Uterus (tissue), 4 donors: Measurements from ENCODE around the gene PAQR5. TPM values are rescaled to one million over a fixed set of nuclear protein-coding genes. Genes with fewer than 3 reads are reported as not detected.
"Not testable (repeated sequence)": the region's sequence is repeated elsewhere in the genome, so short reads cannot be mapped to it uniquely, and the experiment has no call there.

Experiments used
- DNase-seq, 2 donors: peaks; one replicate each; pipeline ENCODE4 v3.0.0-alpha.2; 2019 to 2020
- H3K27ac ChIP-seq, 2 donors: fragments of 200-600 bp; sonication (generic); 1 replicate in 1 of 2; 2 replicates in 1 of 2; pipeline ENCODE4 v1.5.1; 2016 to 2018
- H3K27me3 ChIP-seq, 2 donors: fragments of 200-600 bp; sonication (generic); one replicate each; pipeline ENCODE4 v1.5.1; 2018 to 2019; ENCODE audit warnings: control low read depth in 1 of 2
- H3K36me3 ChIP-seq, 2 donors: fragments of 200-600 bp; sonication (generic); one replicate each; pipeline ENCODE4 v1.5.1; 2019; ENCODE audit warnings: control low read depth in 1 of 2
- H3K4me1 ChIP-seq, 2 donors: fragments of 200-600 bp; sonication (generic); one replicate each; pipeline ENCODE4 v1.5.1; 2018 to 2019; ENCODE audit warnings: control low read depth in 1 of 2
- H3K4me3 ChIP-seq, 2 donors: fragments of 200-600 bp; sonication (generic); 1 replicate in 1 of 2; 2 replicates in 1 of 2; pipeline ENCODE4 v1.5.1; 2018 to 2019; ENCODE audit warnings: mild to moderate bottlenecking in 1 of 2
- H3K9me3 ChIP-seq, 2 donors: fragments of 200-600 bp; sonication (generic); one replicate each; pipeline ENCODE4 v1.5.1; 2019; ENCODE audit warnings: control low read depth in 1 of 2
- CTCF ChIP-seq, 4 experiments: fragments of 200-600 bp in 2 of 4; fragments of 450-650 bp in 2 of 4; sonication (generic) in 2 of 4; IDR thresholded peaks; one replicate each; pipeline ENCODE4 v1.5.1; 2016 to 2019; ENCODE audit warnings: antibody characterized with exemption in 4 of 4, mild to moderate bottlenecking in 2 of 4, moderate library complexity in 1 of 4
- POLR2A ChIP-seq, 2 donors: fragments of 450-650 bp; IDR thresholded peaks; one replicate each; pipeline ENCODE4 v1.6.1; 2016; ENCODE audit warnings: antibody characterized with exemption in 2 of 2, mild to moderate bottlenecking in 1 of 2, moderate library complexity in 1 of 2
- intact Hi-C: fragments of 100-400 bp; cut with DNase I; formaldehyde crosslinking; loops from one replicate; pipeline ENCODE4 v1.15.1; 2023; ENCODE audit warnings: low total_unique reads
- total RNA-seq, 4 donors: library from RNA; depleted of rRNA in 3 of 4; stranded (reverse); fragments of >200 nt in 3 of 4; gene quantifications; one replicate each; pipeline versions ENCODE4 v1.1.0 to v1.2.4, GENCODE V29; 2014 to 2023
- donor health status: DM: yes; HTN: yes; CAD: no.

PAQR5 gene
- total RNA-seq, 4 donors from 2014 or later = 0.28 to 0.61 TPM; not detected in 2

DNA sequence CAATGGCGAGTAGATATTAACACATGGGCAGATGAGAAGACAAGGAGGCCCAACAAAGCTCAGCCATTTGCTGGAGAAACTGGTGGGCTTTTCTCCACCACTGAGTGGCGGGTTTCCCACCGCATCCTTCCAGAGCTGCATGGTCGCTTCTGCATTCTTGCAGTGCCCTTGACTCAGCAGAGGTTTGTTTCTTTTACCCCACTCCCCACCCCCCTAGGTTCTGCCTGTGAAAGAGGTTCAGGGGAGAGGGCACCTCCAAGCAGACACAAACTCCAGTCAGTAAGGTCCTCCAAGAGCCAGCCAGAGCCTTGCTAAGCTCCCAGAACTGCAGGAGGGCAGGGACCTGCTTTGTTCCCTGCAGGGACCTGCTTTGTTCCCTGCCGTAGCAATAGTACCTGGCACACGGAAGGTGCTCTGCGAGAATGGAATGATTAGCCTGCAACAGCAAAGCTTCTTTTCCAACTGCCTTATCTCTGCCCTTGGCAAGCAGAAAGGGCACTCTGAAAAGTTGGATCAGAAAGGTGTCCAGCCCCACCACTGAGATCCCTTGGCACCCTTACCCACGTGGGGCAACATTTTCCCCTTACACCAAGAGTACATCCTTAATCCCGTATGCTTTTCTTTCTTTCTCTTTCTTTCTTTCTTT lies 1.4 kb downstream of the PAQR5 start:
- intact Hi-C loops = no loop called here
- Histone ChIP-seq H3K4me3 (no peak overlapping the region), H3K36me3 (no peaks in the 10 kb centered on the region), H3K4me1 (peaks cover 0 to 8% of the 10 kb centered on the region in 2 donors), H3K9me3 (no peaks in the 10 kb centered on the region), H3K27me3 (peaks cover 6 to 10% of the 10 kb centered on the region in 2 donors), H3K27ac (no peak overlapping the region)
- TF ChIP-seq POLR2A (IDR thresholded peaks at IDR 0.05) = no peak
- no peak for TF ChIP-seq CTCF (IDR thresholded peaks at IDR 0.05)
- no peak for DNase-seq

GRCh38 chr15:69301101-69301500 lies 2.4 kb downstream of the PAQR5 start:
- H3K4me3 ChIP-seq, H3K4me1 ChIP-seq, H3K36me3 ChIP-seq, DNase-seq, H3K27ac ChIP-seq, H3K9me3 ChIP-seq, intact Hi-C loops: not testable (repeated sequence)
- peaks cover 6 to 10% of the 10 kb centered on the region in 2 donors for H3K27me3 ChIP-seq

- H3K27me3 ChIP-seq = peaks cover 6 to 10% of the 10 kb centered on the region in 2 donors
- H3K36me3 ChIP-seq, H3K4me1 ChIP-seq, DNase-seq, H3K9me3 ChIP-seq, intact Hi-C loops, H3K27ac ChIP-seq, H3K4me3 ChIP-seq: not testable (repeated sequence)
These were observed 3.4 kb downstream of the PAQR5 start for GRCh38 chr15:69302087-69302486.

- Histone ChIP-seq H3K9me3 (no peaks in the 10 kb centered on the region), H3K27ac (no peak overlapping the region), H3K4me1 (peaks cover 0 to 8% of the 10 kb centered on the region in 2 donors), H3K36me3 (no peaks in the 10 kb centered on the region), H3K27me3 (peaks cover 6 to 10% of the 10 kb centered on the region in 2 donors), H3K4me3 (no peak overlapping the region)
- no peak for DNase-seq
- TF ChIP-seq CTCF (IDR thresholded peaks at IDR 0.05) (no peak), POLR2A (IDR thresholded peaks at IDR 0.05) (no peak)
- intact Hi-C loops = no loop called here
These were observed 4.2 kb downstream of the PAQR5 start for GRCh38 chr15:69302929-69303328.

DNA sequence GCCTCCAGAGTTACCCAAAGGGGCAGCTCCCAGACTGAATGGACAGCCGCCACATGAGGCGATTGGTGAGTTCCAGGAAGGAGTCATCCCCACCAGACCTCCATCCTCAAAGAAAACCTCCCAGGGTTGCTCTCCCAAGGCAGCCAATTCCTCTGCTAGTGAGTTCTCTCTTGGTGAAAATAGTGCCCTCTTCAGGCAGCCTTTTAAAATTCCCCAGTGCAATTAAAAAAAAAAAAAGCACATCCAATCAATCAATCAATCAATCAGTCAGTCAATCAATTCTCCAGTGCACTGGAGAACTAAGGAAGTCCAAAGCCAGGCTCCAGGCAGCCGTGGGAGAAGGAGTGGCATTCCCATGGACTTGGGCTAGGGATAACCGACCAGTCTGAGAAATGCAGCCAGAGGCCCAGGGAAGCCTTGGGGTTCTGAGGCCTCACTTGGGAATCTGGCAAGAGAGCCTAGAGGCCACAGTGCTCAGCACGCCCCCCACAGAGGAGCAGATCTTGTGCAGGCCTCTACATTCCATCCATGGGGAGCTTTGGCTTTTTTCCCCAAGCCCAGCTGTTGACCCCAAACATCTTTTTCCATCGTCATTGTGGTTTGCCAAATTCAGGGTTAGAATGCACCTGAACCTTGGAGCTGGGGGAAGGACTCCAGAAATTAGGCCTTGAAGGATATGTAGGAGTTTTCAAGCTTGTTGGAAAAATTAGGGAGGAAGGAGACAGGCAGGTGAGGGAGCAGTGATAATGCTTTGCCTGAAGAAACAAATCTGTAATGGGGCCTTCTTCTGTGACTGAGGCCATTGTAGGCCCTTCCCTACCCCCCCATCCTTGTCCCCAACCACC lies 4.8 kb downstream of the PAQR5 start:
- no peaks in the 10 kb centered on the region for H3K36me3 ChIP-seq
- intact Hi-C loops = no loop called here
- no peaks in the 10 kb centered on the region for H3K9me3 ChIP-seq
- peaks cover 0 to 7% of the 10 kb centered on the region in 2 donors for H3K4me1 ChIP-seq
- H3K4me3 ChIP-seq = no peak overlapping the region
- peaks cover 6 to 10% of the 10 kb centered on the region in 2 donors for H3K27me3 ChIP-seq
- no peak overlapping the region for H3K27ac ChIP-seq
- TF ChIP-seq CTCF (IDR thresholded peaks at IDR 0.05) (no peak), POLR2A (IDR thresholded peaks at IDR 0.05) (no peak)
- no peak for DNase-seq

DNA sequence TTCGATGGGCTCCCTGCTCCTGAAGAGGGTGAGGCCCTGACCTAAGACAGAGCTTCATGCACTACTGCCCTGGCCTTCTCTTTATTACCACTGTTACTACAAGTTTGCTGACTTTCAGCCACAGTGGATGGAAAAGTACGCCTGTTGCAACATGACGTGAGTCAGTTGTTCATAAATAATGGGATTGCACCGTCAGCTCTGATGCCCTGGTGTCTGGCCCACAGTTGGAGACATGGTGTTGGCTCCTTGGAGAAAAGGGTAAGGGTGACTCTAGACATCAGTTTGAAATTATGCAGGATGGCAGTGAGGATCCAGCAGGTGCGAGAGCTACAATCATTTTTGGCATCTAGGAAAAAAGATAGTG lies 5.5 kb downstream of the PAQR5 start:
- no peak overlapping the region for H3K4me3 ChIP-seq
- H3K27ac ChIP-seq = no peak overlapping the region
- peaks cover 3 to 10% of the 10 kb centered on the region in 2 donors for H3K27me3 ChIP-seq
- no peaks in the 10 kb centered on the region for H3K9me3 ChIP-seq
- TF ChIP-seq CTCF (IDR thresholded peaks at IDR 0.05) (no peak), POLR2A (IDR thresholded peaks at IDR 0.05) (no peak)
- H3K4me1 ChIP-seq = peaks cover 0 to under 1% of the 10 kb centered on the region in 2 donors
- no peaks in the 10 kb centered on the region for H3K36me3 ChIP-seq
- DNase-seq = no peak
- intact Hi-C loops = no loop called here
